NT2/D1 (cell line): Measurements from ENCODE around the gene CCNA1.

Experiments
- SUZ12 ChIP-seq: IDR thresholded peaks from 2 replicates; pipeline ENCODE4 v1.6.1; 2011; ENCODE audit not compliant: insufficient read length, insufficient read depth; ENCODE audit errors: extremely low read depth
- YY1 ChIP-seq: IDR thresholded peaks from 2 replicates; pipeline ENCODE4 v1.6.1; 2011; ENCODE audit not compliant: insufficient read length, insufficient read depth
- ZNF274 ChIP-seq: IDR thresholded peaks from 2 replicates; pipeline ENCODE4 v1.6.1; 2011; ENCODE audit warnings: mild to moderate bottlenecking, low read depth, low read length

GRCh38 chr13:36450534-36450933 lies 18.2 kb downstream of the CCNA1 start:
- TF ChIP-seq ZNF274 (no peak), YY1 (no peak), SUZ12 (no peak)
